SW480 (cell line): ENCODE results near the gene OR51D1.

Experiments used
- DNase-seq: peaks from one replicate; pipeline ENCODE4 v3.0.0-alpha.2; 2016; ENCODE audit warnings: low spot score

OR51D1 gene

GRCh38 chr11:4636962-4637661 lies at the start of gene OR51D1:
OR51D1 (plus strand) TSS chr11:4637477; CDS start chr11:4639791, 2,314 bp downstream.
- DNase-seq = peak; percentile 59

GRCh38 chr11:4589017-4589416 lies 48.3 kb upstream of the OR51D1 start:
- no peak for DNase-seq

- DNase-seq = no peak
Observed at GRCh38 chr11:4593739-4594138, 43.5 kb upstream of the OR51D1 start, which contains the start of gene OR52I1. OR52I1 (plus strand) TSS chr11:4594039; CDS start chr11:4594039, 0 bp downstream.

- no peak for DNase-seq
Observed at GRCh38 chr11:4605057-4605456, 32.2 kb upstream of the OR51D1 start.

GRCh38 chr11:4606231-4607015 lies 30.9 kb upstream of the OR51D1 start:
- DNase-seq = no peak

GRCh38 chr11:4607096-4607495 lies 30.2 kb upstream of the OR51D1 start:
- DNase-seq = no peak

- DNase-seq = peak; percentile 93
Observed at GRCh38 chr11:4607781-4608666, 29.3 kb upstream of the OR51D1 start, which contains the start of gene TRIM68. TRIM68 (minus strand) TSS chr11:4608231; CDS start chr11:4605504, 2,727 bp downstream.

- DNase-seq = no peak
Observed at GRCh38 chr11:4610258-4610935, 26.9 kb upstream of the OR51D1 start.

GRCh38 chr11:4611986-4612385 lies 25.3 kb upstream of the OR51D1 start:
- DNase-seq = no peak

GRCh38 chr11:4615856-4616444 lies 21.3 kb upstream of the OR51D1 start:
- DNase-seq = no peak

- DNase-seq = no peak
Observed at GRCh38 chr11:4619514-4619913, 17.8 kb upstream of the OR51D1 start.

GRCh38 chr11:4626207-4627099 lies 10.8 kb upstream of the OR51D1 start:
- peak; percentile 59 for DNase-seq

- no peak for DNase-seq
Observed at GRCh38 chr11:4636136-4636535, 1.1 kb upstream of the OR51D1 start.

- DNase-seq = no peak
Observed at GRCh38 chr11:4637662-4638047, 378 bp downstream of the OR51D1 start.

GRCh38 chr11:4639931-4640330 lies 2.7 kb downstream of the OR51D1 start:
- no peak for DNase-seq

GRCh38 chr11:4641501-4641900 lies 4.2 kb downstream of the OR51D1 start:
- DNase-seq = no peak

GRCh38 chr11:4642043-4642442 lies 4.8 kb downstream of the OR51D1 start:
- DNase-seq = no peak

GRCh38 chr11:4643076-4643475 lies 5.8 kb downstream of the OR51D1 start:
- no peak for DNase-seq

GRCh38 chr11:4643682-4644081 lies 6.4 kb downstream of the OR51D1 start, which contains the start of gene OR51E1:
OR51E1 (plus strand) TSS chr11:4643982; CDS start chr11:4652527, 8,545 bp downstream.
- DNase-seq = no peak

- DNase-seq = no peak
Observed at GRCh38 chr11:4644233-4644632, 7.0 kb downstream of the OR51D1 start.
